Measurements from ENCODE around the gene CACNA1C.

Gene CACNA1C

GRCh38 chr12:2052826-2053678, at the start of gene CACNA1C:
TSS of gene CACNA1C (plus strand) at chr12:2052987. CDS start at chr12:2053563, 576 bp downstream.
- no peak for DNase-seq (ENCODE audit: low spot score)

GRCh38 chr12:2003676-2004112, 49.1 kb upstream of the CACNA1C start:
- DNase-seq (ENCODE audit: low spot score) (peak; percentile 7), FAIRE-seq (no peak)

More at GRCh38 chr12:2052826-2053678, at the start of gene CACNA1C:
- no peak for FAIRE-seq

GRCh38 chr12:2004113-2004929, 48.5 kb upstream of the CACNA1C start, which contains the start of gene DCP1B:
TSS of gene DCP1B (minus strand) at chr12:2004457. CDS start at chr12:2004431, 26 bp downstream.
- FAIRE-seq (peak; percentile 35), DNase-seq (ENCODE audit: low spot score) (peak; percentile 87)

GRCh38 chr12:2008677-2009076, 44.1 kb upstream of the CACNA1C start:
- FAIRE-seq (no peak), DNase-seq (ENCODE audit: low spot score) (no peak)

- DNase-seq (ENCODE audit: low spot score) (no peak), FAIRE-seq (no peak)
Observed at GRCh38 chr12:2009623-2010022, 43.2 kb upstream of the CACNA1C start.

- FAIRE-seq: no peak
- DNase-seq (ENCODE audit: low spot score): no peak
Observed at GRCh38 chr12:2011643-2012607, 40.9 kb upstream of the CACNA1C start.

GRCh38 chr12:2013086-2013485, 39.7 kb upstream of the CACNA1C start:
- FAIRE-seq (no peak), DNase-seq (ENCODE audit: low spot score) (no peak)

GRCh38 chr12:2013527-2014223, 39.1 kb upstream of the CACNA1C start:
- DNase-seq (ENCODE audit: low spot score): no peak

GRCh38 chr12:2014231-2014630, 38.6 kb upstream of the CACNA1C start:
- FAIRE-seq (no peak), DNase-seq (ENCODE audit: low spot score) (no peak)

More at GRCh38 chr12:2013527-2014223, 39.1 kb upstream of the CACNA1C start:
- no peak for FAIRE-seq

GRCh38 chr12:2016862-2017545, 35.8 kb upstream of the CACNA1C start:
- no peak for DNase-seq (ENCODE audit: low spot score)
- no peak for FAIRE-seq

- FAIRE-seq (no peak), DNase-seq (ENCODE audit: low spot score) (no peak)
Observed at GRCh38 chr12:2017546-2018337, 35.0 kb upstream of the CACNA1C start.

- FAIRE-seq: no peak
Observed at GRCh38 chr12:2018391-2018790, 34.4 kb upstream of the CACNA1C start.

GRCh38 chr12:2019126-2019525, 33.7 kb upstream of the CACNA1C start:
- FAIRE-seq: no peak

More at GRCh38 chr12:2018391-2018790, 34.4 kb upstream of the CACNA1C start:
- DNase-seq (ENCODE audit: low spot score): no peak

GRCh38 chr12:2020511-2020910, 32.3 kb upstream of the CACNA1C start:
- FAIRE-seq (no peak), DNase-seq (ENCODE audit: low spot score) (no peak)

More at GRCh38 chr12:2019126-2019525, 33.7 kb upstream of the CACNA1C start:
- no peak for DNase-seq (ENCODE audit: low spot score)

- no peak for DNase-seq (ENCODE audit: low spot score)
- no peak for FAIRE-seq
Observed at GRCh38 chr12:2023365-2023764, 29.4 kb upstream of the CACNA1C start.

- no peak for DNase-seq (ENCODE audit: low spot score)
- no peak for FAIRE-seq
Observed at GRCh38 chr12:2027351-2027750, 25.4 kb upstream of the CACNA1C start.

- DNase-seq (ENCODE audit: low spot score) (no peak), FAIRE-seq (no peak)
Observed at GRCh38 chr12:2029851-2030250, 22.9 kb upstream of the CACNA1C start.

GRCh38 chr12:2032506-2032905, 20.3 kb upstream of the CACNA1C start:
- FAIRE-seq: no peak

More at GRCh38 chr12:2032506-2032905, 20.3 kb upstream of the CACNA1C start:
- DNase-seq (ENCODE audit: low spot score): no peak
